Measurements from ENCODE around the gene P2RX6. TPM values are rescaled to one million over a fixed set of nuclear protein-coding genes. Genes with fewer than 3 reads are reported as not detected.
"Not testable (repeated sequence)": the region's sequence is repeated elsewhere in the genome, so short reads cannot be mapped to it uniquely, and the experiment has no call there.

P2RX6 gene
- total RNA-seq, 4 donors from 2014 or later = 17.6 to 68.9 (median 33.3) TPM

DNA sequence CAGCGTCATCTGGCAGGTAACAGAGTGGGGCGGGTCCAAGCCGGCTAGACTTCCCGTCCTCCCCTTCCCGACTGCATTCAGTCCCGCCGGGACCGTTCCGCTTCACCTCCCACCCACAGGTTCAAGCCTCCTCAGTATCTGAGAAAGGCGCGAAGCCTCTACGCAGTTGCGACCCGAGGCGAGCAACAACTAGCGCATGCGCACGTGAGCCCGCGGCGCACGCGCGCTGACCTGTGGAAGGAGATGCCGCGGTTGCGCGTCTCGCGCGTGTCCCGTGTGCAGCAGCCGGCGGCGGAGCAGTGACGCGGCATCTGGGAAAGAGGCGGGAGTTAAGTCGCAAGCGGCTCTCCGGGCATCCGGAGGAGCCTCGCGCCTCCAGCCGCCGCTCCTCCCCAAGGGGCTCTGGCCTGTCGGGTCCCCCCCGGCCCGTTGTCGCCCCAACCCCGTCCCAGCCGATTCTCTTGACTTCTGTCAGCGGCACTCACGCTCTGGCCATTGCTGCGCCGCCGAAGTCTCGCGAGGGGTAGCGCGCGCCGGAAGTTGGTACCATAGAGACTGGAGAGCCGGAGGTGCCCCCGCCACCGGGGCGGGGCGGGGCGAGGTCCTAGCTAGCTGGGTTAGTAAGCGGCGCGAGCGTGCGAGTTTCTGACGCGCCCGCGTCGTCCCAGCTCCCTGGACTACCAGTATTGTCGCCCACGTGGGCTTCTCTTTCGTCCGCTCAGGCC, 13.2 kb upstream of the P2RX6 start, which contains the start of gene THAP7:
Gene THAP7, minus strand, starts transcription at position 518 of the 725 bp plus-strand sequence. Its CDS starts 207 bp downstream, at position 311.
- Histone ChIP-seq H3K4me3 (peak within 1 kb of the TSS; percentile 72 to 94 (median 85)), H3K36me3 (peaks cover 0 to 35% of the 10 kb centered on the region in 2 donors), H3K27ac (peak within 1 kb of the TSS; percentile 92 to 99 (median 98)), H3K27me3 (no peaks in the 10 kb centered on the region), H3K9me3 (no peaks in the 10 kb centered on the region), H3K4me1 (peaks cover 26 to 36% of the 10 kb centered on the region in 2 donors)
- ATAC-seq = peak; percentile 92 to 94
- intact Hi-C loops (cut with DNase I; ENCODE audit: low total_unique reads) (loop anchor here (1.0 to 10.0 kb wide), 5 partner anchors 19 to 143 kb away; partner anchors contain the start of genes CRKL, LRRC74B, LZTR1 and PI4KA), in situ Hi-C loops (cut with MboI; ENCODE audit: low sequenced_read_pairs in 4 of 4) (loop anchor here in 1 of 4 donors (10.0 kb wide), 1 partner anchor 117 kb away; no protein-coding TSS in a partner anchor)
- peak; percentile 95 for DNase-seq
- peak; percentile 89 to 94 for TF ChIP-seq POLR2A (IDR thresholded peaks at IDR 0.05)
- TF ChIP-seq, protein P1, sequence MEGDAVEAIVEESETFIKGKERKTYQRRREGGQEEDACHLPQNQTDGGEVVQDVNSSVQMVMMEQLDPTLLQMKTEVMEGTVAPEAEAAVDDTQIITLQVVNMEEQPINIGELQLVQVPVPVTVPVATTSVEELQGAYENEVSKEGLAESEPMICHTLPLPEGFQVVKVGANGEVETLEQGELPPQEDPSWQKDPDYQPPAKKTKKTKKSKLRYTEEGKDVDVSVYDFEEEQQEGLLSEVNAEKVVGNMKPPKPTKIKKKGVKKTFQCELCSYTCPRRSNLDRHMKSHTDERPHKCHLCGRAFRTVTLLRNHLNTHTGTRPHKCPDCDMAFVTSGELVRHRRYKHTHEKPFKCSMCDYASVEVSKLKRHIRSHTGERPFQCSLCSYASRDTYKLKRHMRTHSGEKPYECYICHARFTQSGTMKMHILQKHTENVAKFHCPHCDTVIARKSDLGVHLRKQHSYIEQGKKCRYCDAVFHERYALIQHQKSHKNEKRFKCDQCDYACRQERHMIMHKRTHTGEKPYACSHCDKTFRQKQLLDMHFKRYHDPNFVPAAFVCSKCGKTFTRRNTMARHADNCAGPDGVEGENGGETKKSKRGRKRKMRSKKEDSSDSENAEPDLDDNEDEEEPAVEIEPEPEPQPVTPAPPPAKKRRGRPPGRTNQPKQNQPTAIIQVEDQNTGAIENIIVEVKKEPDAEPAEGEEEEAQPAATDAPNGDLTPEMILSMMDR (IDR thresholded peaks at IDR 0.05 in 4 of 5, conservative IDR thresholded peaks at IDR 0.05 in 1 of 5) = peak in 1 of 5 experiments; percentile 26

DNA sequence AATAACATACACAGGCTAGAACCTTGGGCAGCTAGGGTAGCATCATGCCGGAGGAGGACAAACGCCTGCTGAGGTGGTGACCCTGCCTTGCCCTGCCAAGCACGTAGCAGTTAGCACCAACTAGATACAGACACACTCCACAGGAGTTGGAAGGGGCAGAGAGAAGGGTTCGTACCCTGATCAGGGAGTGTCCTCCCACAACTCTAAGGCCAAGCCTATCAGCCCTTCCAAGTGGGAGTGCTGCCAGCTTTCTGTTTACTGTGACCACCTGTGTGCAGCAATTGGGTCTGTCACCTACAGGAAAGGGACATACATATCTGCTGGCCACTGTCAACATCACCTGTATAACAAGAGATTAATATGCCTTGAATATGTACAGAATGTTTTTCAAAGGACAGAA, 11.2 kb upstream of the P2RX6 start:
- intact Hi-C loops (cut with DNase I; ENCODE audit: low total_unique reads) = loop anchor here (10.0 kb wide), 1 partner anchor 119 kb away; no protein-coding TSS in a partner anchor
- H3K4me1 ChIP-seq = peaks cover 26 to 36% of the 10 kb centered on the region in 2 donors
- DNase-seq (no peak), ATAC-seq (no peak)
- peak overlapping the region; percentile 92 to 99 (median 98) for H3K27ac ChIP-seq
- no peaks in the 10 kb centered on the region for H3K27me3 ChIP-seq
- no peak for TF ChIP-seq POLR2A (IDR thresholded peaks at IDR 0.05)
- TF ChIP-seq, protein P1 (IDR thresholded peaks at IDR 0.05 in 4 of 5, conservative IDR thresholded peaks at IDR 0.05 in 1 of 5) = no peak
- H3K4me3 ChIP-seq = no peak overlapping the region
- peaks cover 0 to 17% of the 10 kb centered on the region in 2 donors for H3K36me3 ChIP-seq
- in situ Hi-C loops (cut with MboI; ENCODE audit: low sequenced_read_pairs in 4 of 4) = loop anchor here in 1 of 4 donors (10.0 kb wide), 1 partner anchor 119 kb away; no protein-coding TSS in a partner anchor
- no peaks in the 10 kb centered on the region for H3K9me3 ChIP-seq

DNA sequence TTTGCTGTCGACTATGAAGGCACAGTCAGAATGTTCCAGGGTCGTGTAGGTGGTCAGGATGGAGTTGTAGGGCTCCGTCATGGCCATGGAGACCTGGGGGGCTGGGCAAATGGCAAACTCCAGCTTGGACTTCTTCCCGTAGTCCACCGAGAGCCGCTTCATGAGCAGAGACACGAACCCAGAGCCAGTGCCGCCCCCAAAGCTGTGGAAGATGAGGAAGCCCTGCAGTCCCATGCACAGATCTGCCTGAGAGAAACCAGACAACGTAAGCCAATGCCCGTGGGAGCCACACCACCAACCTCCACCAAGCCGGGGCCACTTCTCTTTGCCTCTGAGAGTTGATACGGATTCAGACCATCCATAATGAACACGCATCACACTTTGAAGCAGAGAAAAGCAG, 5.8 kb upstream of the P2RX6 start:
- intact Hi-C loops (cut with DNase I; ENCODE audit: low total_unique reads) = loop anchor here (10.0 kb wide), 1 partner anchor 124 kb away; no protein-coding TSS in a partner anchor
- not testable (repeated sequence) for DNase-seq, H3K9me3 ChIP-seq, H3K27me3 ChIP-seq, ATAC-seq, H3K4me3 ChIP-seq, H3K4me1 ChIP-seq, H3K36me3 ChIP-seq, H3K27ac ChIP-seq
- in situ Hi-C loops (cut with MboI; ENCODE audit: low sequenced_read_pairs in 4 of 4) = loop anchor here in 1 of 4 donors (10.0 kb wide), 1 partner anchor 124 kb away; no protein-coding TSS in a partner anchor

DNA sequence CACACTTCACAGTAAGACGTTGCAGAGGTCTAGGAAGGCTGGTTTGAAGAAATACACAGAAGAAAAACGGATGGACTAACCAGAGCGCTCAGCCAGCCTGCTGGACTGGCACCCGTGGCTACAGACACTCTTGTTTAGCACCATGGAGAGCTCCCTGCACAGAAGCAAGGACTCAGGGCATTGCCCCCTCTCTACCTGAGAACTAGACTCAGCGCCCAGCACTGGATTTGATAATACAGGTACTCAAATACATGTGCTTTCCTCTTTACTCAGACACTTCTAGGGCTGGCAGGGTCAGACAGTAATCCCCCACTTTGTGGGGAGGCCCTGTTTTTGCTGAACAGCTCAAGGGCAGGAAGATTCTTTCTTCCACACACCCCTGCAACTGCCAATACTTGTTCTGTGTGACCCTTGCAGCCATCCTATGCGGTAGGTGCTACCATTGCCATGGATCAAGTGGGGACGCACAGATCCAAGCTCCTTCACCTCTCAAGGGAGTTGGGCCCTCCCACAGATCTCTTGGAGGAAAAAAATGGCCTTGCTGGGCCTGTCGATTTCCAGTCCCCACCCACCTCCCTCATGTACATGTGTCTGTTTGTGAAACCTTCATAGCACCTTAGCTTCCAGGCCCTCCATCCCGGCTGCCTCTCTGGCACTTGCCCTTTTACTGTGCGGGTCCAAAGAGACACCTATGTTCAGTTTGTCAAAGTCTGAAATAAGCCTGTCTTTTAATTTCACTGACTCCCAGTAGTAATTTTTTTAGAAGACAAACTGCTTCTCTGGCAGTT, 5.1 kb upstream of the P2RX6 start:
- intact Hi-C loops (cut with DNase I; ENCODE audit: low total_unique reads) (loop anchor here (10.0 kb wide), 1 partner anchor 125 kb away; no protein-coding TSS in a partner anchor), in situ Hi-C loops (cut with MboI; ENCODE audit: low sequenced_read_pairs in 4 of 4) (loop anchor here in 1 of 4 donors (10.0 kb wide), 1 partner anchor 125 kb away; no protein-coding TSS in a partner anchor)
- Histone ChIP-seq H3K36me3 (no peaks in the 10 kb centered on the region), H3K4me3 (no peak overlapping the region), H3K27ac (no peak overlapping the region), H3K27me3 (no peaks in the 10 kb centered on the region), H3K9me3 (no peaks in the 10 kb centered on the region), H3K4me1 (peaks cover 6 to 12% of the 10 kb centered on the region in 2 donors)
- no peak for ATAC-seq
- DNase-seq = no peak
- no peak for TF ChIP-seq POLR2A (IDR thresholded peaks at IDR 0.05)
- TF ChIP-seq, protein P1 (IDR thresholded peaks at IDR 0.05 in 4 of 5, conservative IDR thresholded peaks at IDR 0.05 in 1 of 5) = no peak

Measured in gastrocnemius medialis (tissue), 4 donors.